ENCODE measurements around the gene KDM8. TPM values are rescaled to one million over a fixed set of nuclear protein-coding genes. Genes with fewer than 3 reads are reported as not detected.

Gene KDM8
- total and polyA plus RNA-seq, 2 experiments from 2014 or later = 5.1 to 5.7 TPM

GRCh38 chr16:27195076-27195741 is 8.1 kb upstream of the KDM8 start (continued):
- no peak for TF ChIP-seq JUNB (IDR thresholded peaks at IDR 0.05; ENCODE audit: unreplicated experiment)
- TF ChIP-seq, protein P1, sequence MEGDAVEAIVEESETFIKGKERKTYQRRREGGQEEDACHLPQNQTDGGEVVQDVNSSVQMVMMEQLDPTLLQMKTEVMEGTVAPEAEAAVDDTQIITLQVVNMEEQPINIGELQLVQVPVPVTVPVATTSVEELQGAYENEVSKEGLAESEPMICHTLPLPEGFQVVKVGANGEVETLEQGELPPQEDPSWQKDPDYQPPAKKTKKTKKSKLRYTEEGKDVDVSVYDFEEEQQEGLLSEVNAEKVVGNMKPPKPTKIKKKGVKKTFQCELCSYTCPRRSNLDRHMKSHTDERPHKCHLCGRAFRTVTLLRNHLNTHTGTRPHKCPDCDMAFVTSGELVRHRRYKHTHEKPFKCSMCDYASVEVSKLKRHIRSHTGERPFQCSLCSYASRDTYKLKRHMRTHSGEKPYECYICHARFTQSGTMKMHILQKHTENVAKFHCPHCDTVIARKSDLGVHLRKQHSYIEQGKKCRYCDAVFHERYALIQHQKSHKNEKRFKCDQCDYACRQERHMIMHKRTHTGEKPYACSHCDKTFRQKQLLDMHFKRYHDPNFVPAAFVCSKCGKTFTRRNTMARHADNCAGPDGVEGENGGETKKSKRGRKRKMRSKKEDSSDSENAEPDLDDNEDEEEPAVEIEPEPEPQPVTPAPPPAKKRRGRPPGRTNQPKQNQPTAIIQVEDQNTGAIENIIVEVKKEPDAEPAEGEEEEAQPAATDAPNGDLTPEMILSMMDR (conservative IDR thresholded peaks at IDR 0.05; ENCODE audit: low read depth in 2 of 2) = no peak
- TF ChIP-seq REST (IDR thresholded peaks at IDR 0.05; ENCODE audit: unreplicated experiment) = no peak
- TF ChIP-seq ZNF114 (CRISPR knock-in tag; IDR thresholded peaks at IDR 0.05) = no peak
- no peak for TF ChIP-seq ETS1 (IDR thresholded peaks at IDR 0.05)
- no peak for TF ChIP-seq POLR2AphosphoS5 (IDR thresholded peaks at IDR 0.05; ENCODE audit: low read depth)

- no peak overlapping the region for H3K4me2 ChIP-seq
- Mint-ChIP-seq H3K4me3 (no peak overlapping the region), H3K36me3 (ENCODE audit: low read depth) (no peaks in the 10 kb centered on the region), H3K9me3 (peaks cover 20% of the 10 kb centered on the region), H3K27me3 (ENCODE audit: insufficient read depth, low read depth, poor library complexity) (peaks cover 16% of the 10 kb centered on the region), H3K27ac (no peak overlapping the region), H3K4me1 (peaks cover 12% of the 10 kb centered on the region; the same call in 2 of the 3 replicates)
- H2AFZ ChIP-seq = no peak overlapping the region
- no peaks in the 10 kb centered on the region for H4K20me1 ChIP-seq (replicated peaks; ENCODE audit: insufficient read depth)
- no peaks in the 10 kb centered on the region for H3K9me2 ChIP-seq (ENCODE audit: insufficient read depth)
- no peaks in the 10 kb centered on the region for H3K27me3 ChIP-seq (ENCODE audit: insufficient read depth)
- H3K27ac ChIP-seq (ENCODE audit: low read depth) = no peak overlapping the region
- ATAC-seq (no peak), DNase-seq (ENCODE audit: low spot score) (no peak)
- H3F3A ChIP-seq (replicated peaks; ENCODE audit: low read depth) = no peaks in the 10 kb centered on the region
- H3K79me2 ChIP-seq (replicated peaks; ENCODE audit: insufficient read depth) = no peaks in the 10 kb centered on the region
- H3K4me3 ChIP-seq = no peak overlapping the region
- no peaks in the 10 kb centered on the region for H3K36me3 ChIP-seq (ENCODE audit: insufficient read depth)
- H3K4me1 ChIP-seq (ENCODE audit: insufficient read depth) = no peaks in the 10 kb centered on the region
- TF ChIP-seq STAT1 (IDR thresholded peaks at IDR 0.05; ENCODE audit: unreplicated experiment) (no peak), ZNF462 (CRISPR knock-in tag; IDR thresholded peaks at IDR 0.05) (no peak), NANOG (IDR thresholded peaks at IDR 0.05; ENCODE audit: borderline replicate concordance) (no peak), ZNF331 (CRISPR knock-in tag; IDR thresholded peaks at IDR 0.05; ENCODE audit: low read depth) (no peak)
Observed at GRCh38 chr16:27195941-27196595, 7.3 kb upstream of the KDM8 start.
